Heart left ventricle (tissue), 13 donors: ENCODE data around the gene C19orf38.

ENCODE experiments used
- CTCF ChIP-seq, 12 donors: fragments of 200-600 bp; sonication (generic) in 4 of 12; IDR thresholded peaks; one replicate each; pipeline versions ENCODE4 v1.5.0 to v1.8.0; 2018 to 2022; ENCODE audit warnings: antibody characterized with exemption in 12 of 12, mild to moderate bottlenecking in 5 of 12
- POLR2A ChIP-seq, 2 donors: fragments of 450-650 bp; IDR thresholded peaks; one replicate each; pipeline ENCODE4 v1.6.1; 2017; ENCODE audit warnings: antibody characterized with exemption in 2 of 2, mild to moderate bottlenecking in 2 of 2, moderate library complexity in 2 of 2
- donor health status: ischemic (EF 13 %, LVEDD 7.1; RV severe dilation, severe dysfunction).
- donor health status: DM: no; HTN: yes; CAD: no.
- donor health status: DM: no; HTN: no; CAD: no.
- donor health status: ischemic (EF 25% LVEDD 6.9; RV normal size, moderate dysfunction).
- donor health status: ischemic (EF 25% LVEDD 5.7; RV mildly dilated, moderate dysfunction).
- donor health status: ischemic (EF 35%, LVEDD 5.7; RV mildly dilated, moderate dysfunction).
- donor health status: nonischemic (EF 11% LVEDD 7.7; RV severe dilation, severe dysfunction).
- donor health status: DM: yes; HTN: yes; CAD: no.
- donor health status: PGD.
- donor health status: ischemic (EF 29% LVEDD 5.4; RV normal size, mild dysfunction).
- donor health status: nonischemic (EF 23%, LVEDD 6.1; RV moderate dilation, normal function).

GRCh38 chr19:10892256-10892655 lies 44.0 kb downstream of the C19orf38 start:
- TF ChIP-seq POLR2A (IDR thresholded peaks at IDR 0.05) (no peak), CTCF (IDR thresholded peaks at IDR 0.05) (no peak)
